Midbrain (tissue), 1 donor: ENCODE data around the gene GPR62.

Experiments
- DNase-seq: peaks from one replicate; lab custom pipeline; 2025; lab: John Stamatoyannopoulos, UW

GPR62 gene

GRCh38 chr3:51938780-51939425 is 16.3 kb upstream of the GPR62 start:
- DNase-seq, result no peak

DNA sequence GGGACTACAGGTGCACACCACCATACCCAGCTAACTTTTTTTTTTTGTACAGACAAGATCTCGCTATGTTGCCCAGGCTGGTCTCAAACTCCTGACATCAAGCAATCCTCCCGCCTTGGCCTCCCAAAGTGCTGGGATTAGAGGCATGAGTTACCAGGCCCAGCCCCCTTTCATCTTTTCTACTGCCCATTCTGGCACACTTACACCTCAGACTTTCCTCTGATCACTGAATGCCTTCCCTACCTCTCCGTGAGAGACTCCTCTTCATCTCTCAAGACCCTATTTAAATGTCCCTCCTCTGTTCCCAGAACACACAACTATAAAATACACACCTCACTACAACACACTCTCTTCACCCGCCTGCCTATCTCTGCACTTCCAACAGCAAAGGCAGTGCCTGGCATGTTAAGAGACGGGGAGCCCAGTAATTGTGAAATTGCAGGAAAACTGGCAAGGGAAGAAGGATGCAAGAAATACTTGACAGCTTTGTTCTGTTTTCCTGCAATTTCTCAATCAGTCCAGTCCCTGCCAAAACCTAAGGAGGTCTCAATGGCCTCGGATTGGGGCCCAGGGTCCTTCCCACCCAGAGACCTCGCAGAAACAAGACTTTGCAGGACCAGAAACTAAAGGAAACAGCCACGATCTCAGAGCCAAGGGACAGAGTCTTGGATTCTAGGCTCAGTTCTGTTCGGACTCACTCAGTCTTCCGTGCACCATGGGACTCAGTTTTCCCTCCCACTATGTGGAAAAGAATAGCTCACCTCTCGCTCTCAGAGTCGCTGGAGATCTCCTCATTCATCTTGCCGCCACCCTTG is 14.3 kb upstream of the GPR62 start:
- DNase-seq, result no peak

DNA sequence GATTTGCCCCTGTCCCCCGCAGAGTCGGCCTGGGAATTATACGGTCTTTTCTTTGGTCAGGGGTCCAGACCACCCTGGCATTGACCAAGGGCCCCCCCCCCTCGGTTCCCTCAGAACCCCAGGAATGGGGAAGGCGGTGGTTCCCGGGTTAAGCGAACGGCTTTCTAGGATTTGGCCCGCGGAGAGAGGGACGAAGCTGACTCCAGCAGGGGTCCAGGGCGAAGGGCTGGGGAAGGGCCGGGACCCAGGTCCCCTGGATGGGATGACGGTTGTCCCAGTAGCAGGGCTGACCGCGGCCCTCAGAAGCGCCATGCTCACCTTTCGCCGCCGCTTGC is 13.8 kb upstream of the GPR62 start:
- no peak for DNase-seq

- DNase-seq, result peak; percentile 100
These were observed 13.2 kb upstream of the GPR62 start, which contains the start of the genes PARP3 and RRP9 for GRCh38 chr3:51941798-51942602. TSS of gene PARP3 (plus strand) at chr3:51942363. CDS start at chr3:51943356, 993 bp downstream. TSS of gene RRP9 (minus strand) at chr3:51941904. CDS start at chr3:51941867, 37 bp downstream.

GRCh38 chr3:51942603-51943450 is 12.4 kb upstream of the GPR62 start:
- DNase-seq, result no peak

- DNase-seq, result no peak
These were observed 11.5 kb upstream of the GPR62 start for GRCh38 chr3:51943451-51944391.

DNA sequence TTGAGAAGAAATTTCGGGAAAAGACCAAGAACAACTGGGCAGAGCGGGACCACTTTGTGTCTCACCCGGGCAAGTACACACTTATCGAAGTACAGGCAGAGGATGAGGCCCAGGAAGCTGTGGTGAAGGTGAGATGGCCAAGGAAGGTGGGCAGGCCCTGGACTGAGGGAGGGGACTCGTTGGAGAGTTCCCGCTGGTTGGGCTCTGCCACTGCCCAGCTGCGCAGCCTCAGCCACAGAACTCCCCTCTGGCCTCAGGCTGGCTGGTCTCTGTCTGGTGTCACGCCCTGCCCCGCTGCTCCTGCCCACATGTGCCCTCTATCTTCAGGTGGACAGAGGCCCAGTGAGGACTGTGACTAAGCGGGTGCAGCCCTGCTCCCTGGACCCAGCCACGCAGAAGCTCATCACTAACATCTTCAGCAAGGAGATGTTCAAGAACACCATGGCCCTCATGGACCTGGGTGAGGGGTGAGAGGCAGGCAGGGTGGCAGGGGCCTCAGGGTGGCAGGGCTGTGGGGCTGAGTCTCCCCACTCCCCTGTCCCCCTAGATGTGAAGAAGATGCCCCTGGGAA is 10.6 kb upstream of the GPR62 start:
- no peak for DNase-seq

- DNase-seq, result no peak
These were observed 9.9 kb upstream of the GPR62 start for GRCh38 chr3:51945031-51945840.

DNA sequence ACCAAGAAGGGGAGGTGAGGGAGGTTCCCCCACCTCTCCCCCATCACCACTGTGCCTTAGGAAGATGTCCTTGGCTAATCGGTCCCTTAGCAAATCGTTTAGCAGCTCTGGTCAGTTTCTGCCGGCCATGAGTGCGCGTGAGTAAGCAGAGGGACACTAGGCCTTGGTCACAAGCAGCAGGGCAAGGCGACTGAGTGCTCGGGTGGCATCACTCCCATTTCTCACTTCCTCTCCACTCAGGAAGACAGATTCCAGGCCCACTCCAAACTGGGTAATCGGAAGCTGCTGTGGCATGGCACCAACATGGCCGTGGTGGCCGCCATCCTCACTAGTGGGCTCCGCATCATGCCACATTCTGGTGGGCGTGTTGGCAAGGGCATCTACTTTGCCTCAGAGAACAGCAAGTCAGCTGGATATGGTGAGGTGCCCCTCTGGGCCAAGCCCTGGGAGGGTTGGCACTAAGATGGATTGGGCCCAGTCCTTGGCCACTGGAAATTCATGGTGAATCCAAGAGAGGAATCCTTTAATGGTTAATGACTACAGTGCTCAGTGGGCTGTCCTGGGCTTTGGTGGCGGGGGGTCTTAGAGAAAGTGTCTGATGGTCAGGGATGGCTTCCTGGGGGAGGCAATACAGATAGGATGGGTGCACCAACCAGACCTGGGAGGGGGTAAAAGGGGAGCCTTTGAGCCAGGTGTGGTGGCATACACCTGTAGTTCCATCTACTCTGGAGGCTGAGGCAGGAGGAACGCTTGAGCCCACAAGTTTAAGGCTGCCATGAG is 9.1 kb upstream of the GPR62 start:
- DNase-seq, result no peak

DNA sequence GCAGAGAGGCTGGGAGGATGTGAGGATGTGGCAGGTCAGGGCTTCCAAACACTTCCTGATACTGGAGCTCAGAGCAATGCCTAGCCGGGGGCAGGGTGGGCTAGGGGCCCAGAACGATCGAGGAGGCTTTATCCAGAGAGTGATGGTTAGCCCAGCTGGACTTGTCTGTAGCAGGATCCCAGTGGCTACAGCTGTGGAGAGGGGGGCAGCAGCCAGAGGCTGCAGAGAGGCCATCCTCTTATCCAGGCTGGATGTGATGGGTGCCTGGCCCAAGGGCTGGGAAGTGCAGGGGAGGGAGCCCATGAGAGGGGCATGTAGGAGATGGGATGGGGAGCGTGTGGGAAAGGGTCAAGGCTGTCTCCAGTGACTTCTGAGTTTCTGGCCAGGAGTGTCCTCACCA is 8.4 kb upstream of the GPR62 start:
- DNase-seq, result no peak

DNA sequence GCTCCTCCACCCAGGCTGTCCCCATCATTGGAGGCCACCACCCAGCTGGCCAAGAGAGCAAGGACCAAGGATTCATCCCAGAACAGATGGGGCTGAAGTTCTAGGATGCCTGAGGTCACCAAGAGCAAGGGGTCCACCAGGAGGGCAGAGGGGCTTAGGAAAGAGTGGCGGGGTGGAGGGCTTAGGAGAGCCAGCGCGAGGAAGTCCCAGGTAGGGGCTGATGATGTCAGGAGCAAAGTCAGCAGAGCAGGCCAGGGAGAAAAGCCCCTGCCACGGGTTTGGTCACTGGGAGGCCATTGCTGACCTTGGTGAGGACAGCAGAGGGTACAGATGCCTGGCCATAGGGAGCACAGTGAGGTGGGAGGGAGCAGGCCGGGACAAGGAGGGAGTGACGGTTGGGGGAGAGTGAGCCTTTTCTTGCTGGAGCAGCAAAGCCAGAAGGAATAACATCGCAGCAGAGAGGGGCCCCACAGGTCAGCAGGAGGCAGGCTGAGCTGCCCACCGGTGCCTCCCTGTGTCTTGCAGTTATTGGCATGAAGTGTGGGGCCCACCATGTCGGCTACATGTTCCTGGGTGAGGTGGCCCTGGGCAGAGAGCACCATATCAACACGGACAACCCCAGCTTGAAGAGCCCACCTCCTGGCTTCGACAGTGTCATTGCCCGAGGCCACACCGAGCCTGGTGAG is 7.8 kb upstream of the GPR62 start:
- DNase-seq, result no peak

DNA sequence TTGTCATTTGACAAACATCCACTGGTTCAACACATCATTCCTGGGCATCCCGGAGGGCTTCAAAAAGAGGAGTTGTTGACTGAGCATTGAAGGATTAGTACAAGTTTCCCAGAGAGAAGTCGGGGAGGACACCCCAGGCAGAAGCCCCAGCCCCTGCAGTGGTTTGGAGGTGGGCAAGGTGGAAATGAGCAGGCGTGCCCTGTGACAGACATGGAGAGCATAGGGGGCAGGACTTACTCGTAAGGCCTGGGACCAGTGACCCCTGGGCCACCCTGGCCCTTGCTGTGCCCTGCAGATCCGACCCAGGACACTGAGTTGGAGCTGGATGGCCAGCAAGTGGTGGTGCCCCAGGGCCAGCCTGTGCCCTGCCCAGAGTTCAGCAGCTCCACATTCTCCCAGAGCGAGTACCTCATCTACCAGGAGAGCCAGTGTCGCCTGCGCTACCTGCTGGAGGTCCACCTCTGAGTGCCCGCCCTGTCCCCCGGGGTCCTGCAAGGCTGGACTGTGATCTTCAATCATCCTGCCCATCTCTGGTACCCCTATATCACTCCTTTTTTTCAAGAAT is 7.1 kb upstream of the GPR62 start:
- DNase-seq, result no peak

DNA sequence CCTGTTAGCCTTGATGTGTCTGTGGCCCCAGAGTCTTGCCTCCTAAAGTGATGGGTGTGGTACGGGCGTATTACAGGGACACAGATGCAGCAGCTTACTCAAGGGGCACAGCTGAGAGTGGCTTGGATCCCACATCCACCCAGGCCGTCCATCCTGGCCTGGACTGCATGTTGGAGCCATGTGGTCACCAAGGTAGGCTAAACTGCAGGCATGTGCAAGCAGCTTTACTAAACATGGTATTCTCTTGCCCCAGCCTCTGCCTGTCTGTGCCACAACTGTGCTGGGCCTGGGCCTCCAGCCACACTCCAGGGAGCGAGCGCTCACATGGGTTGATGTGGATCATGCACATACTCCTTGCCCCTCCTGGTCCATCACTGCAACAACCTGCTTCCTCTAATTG is 6.1 kb upstream of the GPR62 start:
- DNase-seq, result no peak

GRCh38 chr3:51950899-51951298 is 4.3 kb upstream of the GPR62 start:
- no peak for DNase-seq

GRCh38 chr3:51953445-51953844 is 1.7 kb upstream of the GPR62 start:
- no peak for DNase-seq

DNA sequence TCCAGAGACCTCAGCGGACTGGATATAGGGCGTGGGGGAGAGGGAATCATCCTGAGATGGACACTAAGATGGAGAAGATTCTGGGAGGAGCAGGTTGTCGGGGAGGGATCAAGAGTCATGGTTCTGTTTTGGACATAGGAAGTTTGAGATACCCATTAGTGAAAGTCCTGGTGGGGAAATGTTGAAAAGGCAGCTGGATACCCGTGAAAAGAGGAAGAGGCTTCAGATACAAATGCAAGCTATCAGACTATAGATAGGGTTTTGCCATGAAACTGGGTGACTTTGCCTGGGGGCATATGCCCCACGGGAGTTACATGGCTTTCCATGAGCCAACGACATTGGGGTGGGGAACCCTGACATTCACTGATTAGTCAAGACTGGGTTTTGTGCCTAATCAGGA is 1.1 kb upstream of the GPR62 start:
- DNase-seq, result no peak

GRCh38 chr3:51954713-51955112 is 468 bp upstream of the GPR62 start:
- DNase-seq, result no peak
